Occipital lobe (tissue), 2 donors: ENCODE results near the gene P2RX6. TPM values are rescaled to one million over a fixed set of nuclear protein-coding genes. Genes with fewer than 3 reads are reported as not detected.

Source experiments
- DNase-seq: peaks from one replicate; lab custom pipeline; 2025; lab: John Stamatoyannopoulos, UW
- total RNA-seq: library from RNA; depleted of rRNA; stranded (reverse); fragments of >200 nt; gene quantifications from one replicate; pipeline ENCODE4 v1.2.3, GENCODE V29; 2014

The P2RX6 gene
- total RNA-seq, 1 donor from 2014 or later: not detected

DNA sequence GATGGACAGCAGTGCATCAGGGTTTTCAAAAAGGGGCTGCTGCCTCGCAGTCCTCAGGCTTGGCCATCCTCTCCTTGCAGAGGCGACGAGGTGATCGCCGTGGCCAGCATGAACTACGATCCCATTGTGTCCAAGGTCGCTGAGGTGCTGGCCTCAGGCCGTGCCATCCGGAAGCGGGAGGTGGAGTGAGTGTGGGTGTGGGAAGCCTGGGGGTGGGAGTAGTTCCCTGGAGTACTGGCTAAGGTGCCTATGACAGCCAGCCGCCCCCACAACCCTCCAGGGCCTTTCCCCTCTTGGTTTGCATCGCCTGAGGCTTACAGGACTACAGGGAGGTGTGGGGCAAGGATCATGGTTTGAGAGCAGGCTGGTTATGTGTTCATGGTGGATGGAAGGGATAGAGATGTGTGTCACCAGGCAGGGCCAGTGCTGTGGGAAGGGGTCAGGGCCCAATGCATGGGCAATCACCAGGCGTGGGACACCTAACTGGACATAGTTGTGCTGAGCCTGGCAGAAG is 35.0 kb upstream of the P2RX6 start:
- no peak for DNase-seq

DNA sequence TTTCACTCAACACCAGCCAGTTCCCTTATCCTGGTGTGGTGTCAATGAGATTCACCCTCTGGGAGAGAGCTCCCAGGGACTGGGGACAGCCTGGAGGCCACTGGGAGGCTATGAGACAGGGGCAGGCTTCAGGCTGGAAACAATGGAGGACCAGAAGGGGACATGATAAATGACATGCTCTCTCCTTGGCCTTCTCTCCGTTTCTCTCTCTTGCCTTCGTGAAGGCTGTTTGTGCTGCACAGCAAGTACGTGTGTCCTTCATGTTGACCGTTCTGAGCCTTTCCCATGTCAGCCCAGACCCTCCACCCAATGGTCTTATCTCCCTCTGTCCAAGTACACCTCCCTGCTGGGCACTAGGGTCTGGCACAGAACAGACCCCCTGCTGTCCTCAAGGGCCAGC is 34.4 kb upstream of the P2RX6 start:
- DNase-seq: no peak

DNA sequence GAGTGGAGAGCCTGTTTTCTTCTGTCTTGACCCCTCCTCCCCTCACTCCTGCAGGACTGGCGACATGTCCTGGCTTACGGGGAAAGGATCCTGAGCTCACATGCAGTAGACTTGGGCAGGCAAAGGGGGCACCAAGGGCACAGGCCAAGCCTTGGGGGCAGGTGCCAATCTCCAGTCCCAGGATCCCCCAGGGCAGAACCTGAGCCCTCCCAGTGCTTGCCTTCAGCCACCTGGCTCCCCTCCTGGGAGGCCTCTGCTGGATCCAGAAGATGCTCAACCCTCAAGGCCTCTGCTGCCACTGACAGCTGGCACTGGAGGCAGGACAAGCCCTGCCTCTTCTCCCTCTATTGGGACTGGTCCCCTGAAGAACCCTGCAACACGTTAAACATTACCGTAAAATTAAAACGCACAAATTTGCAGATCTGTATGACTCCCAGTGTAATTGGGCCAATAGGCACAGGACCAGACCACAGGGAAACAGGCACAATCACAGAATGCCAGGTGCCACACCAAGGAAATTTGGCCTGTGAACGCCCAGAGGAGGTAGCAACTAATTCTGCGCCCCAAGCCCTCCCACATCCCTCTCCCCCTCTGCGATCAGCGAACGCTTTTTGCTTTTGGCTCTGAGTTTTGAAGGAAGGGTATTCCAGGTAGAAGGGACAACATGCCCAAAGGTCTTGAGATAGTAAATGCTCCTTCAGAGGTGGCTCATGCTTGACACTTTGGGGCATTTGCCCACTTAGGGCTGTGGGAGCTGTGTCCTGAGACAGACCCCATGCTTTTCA is 33.8 kb upstream of the P2RX6 start:
- no peak for DNase-seq

DNA sequence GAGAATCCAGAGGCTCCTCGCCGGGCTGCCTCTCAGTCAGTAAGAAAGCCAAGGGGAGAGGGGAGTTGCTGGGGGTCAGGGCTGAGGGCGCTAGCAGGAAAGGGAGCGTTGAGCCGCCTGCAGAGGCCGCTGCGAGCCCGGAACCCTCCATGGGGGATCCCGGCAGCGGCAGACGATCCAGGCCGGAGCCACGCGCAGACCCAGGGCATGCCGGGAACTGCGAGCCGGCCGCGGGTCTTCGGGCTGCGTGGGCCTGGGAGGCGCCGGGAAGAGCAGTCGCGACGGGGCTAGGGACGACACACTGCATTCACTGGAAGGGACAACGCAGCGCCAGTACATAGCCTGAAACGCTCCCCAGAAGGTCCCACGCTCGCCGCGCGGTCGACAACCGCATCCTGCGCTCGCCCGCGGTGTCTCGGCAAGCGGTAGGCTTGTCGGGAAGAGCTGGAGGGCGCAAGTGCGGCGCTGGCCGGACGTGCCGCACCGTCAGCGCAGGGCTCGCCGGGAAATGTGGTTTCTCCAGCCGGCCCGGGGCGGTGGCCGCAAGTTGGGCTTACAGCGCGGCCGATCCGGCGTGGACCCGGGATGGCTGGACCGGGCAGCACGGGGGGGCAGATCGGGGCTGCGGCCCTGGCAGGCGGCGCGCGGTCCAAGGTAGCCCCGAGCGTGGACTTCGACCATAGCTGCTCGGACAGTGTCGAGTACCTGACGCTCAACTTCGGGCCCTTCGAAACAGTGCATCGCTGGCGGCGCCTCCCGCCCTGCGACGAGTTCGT is 33.0 kb upstream of the P2RX6 start, which contains the start of gene LZTR1:
Gene LZTR1 (plus strand): TSS at position 511 of the 776 bp plus-strand sequence. CDS start 75 bp downstream, at position 586.
- DNase-seq: peak; percentile 80

DNA sequence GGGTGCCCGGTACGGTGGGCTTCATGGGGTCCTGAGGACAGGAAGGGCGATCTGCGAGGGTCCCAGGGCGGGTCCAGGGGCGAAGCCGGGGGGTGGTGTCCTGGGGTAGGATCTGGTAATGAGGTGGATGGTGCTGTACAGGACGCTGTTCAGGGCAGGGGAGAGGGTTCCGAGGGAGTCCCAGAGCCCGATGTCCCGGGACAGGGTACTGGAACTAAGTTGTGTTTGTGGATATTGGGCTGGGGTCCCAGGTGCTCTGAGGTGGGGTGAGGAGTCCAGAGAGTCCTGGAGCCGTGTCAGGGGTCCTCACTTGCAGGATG is 32.4 kb upstream of the P2RX6 start:
- no peak for DNase-seq

DNA sequence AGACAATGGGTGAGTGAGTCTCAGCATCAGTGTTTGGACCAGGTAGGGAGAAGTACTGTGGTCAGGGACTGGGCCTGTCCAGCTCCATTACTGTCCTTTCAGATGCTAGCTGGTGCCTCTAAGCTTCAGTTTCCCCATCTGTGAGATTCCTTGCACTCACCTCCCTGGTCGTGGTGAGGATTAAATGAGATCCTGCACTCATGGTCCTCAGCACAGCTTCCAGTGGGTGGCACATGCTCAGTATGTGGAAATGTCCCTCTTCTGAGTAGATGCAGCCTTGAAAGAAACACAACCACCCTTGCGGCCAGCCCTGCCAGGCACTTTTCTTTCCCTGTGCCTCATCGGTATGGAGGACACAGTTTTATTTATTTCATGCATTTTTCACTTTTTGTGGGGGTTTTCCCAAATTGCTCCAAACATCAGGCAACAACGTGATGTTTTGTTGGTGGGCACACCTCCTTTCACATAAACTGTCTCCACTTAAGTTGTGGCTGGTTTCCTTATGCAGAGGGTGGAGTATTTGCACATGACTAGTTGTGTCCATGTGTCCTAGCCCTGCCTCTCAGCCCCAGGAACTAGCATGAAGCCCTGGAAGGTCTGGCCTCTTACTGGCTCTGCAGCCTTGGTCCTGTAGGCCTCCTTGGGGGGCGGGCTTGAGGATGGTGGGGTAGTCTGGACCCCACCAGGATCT is 31.7 kb upstream of the P2RX6 start:
- no peak for DNase-seq

DNA sequence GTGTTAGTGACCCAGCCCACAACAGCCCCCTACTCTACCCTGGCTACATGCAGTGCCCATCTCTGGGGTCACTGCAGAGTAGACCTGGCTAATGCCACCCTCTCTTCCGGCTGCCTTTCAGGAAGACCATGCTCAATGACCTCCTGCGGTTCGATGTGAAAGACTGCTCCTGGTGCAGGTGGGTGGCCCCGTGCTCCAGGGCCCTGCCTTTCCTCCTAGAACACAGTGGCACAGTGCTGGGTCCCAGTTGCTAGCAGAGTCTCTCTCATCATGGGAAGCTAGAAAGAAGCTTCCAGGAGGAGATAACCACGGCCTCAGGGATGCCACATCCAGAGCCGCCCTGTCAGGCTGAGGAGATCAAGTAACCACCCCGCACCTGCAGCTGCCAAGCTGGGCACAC is 29.2 kb upstream of the P2RX6 start:
- DNase-seq: no peak

DNA sequence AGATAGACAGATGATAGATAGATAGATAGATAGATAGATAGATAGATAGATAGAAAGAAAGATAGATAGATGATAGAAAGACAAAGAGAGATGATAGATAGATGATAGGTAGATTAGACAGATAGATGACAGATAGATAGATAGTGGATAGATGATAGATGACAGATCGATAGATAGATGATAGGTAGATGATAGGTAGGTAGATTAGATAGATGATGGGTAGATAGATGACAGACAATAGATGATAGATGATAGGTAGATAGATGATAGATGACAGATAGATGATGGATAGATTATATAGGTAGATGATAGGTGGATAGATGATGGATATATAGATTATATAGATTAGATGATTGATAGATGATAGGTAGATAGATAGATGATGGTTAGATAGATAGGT is 28.6 kb upstream of the P2RX6 start:
- no peak for DNase-seq

DNA sequence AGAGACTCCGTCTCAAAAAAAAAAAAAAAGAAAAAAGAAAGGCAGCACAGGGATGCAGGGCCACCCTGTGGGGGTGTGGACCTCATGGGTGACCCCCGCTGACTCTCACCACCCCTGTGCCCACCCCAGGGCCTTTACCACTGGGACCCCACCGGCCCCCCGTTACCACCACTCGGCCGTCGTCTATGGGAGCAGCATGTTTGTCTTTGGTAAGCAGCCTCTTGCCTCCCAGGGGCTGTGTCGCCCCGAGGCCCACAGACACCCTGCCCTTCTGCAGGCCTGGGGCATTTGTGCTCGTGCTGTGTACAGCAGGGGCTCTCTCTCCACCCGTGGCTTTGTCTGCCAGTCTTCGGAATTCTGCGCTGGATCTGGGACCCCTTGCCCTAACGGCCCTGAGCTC is 27.6 kb upstream of the P2RX6 start:
- DNase-seq: no peak

DNA sequence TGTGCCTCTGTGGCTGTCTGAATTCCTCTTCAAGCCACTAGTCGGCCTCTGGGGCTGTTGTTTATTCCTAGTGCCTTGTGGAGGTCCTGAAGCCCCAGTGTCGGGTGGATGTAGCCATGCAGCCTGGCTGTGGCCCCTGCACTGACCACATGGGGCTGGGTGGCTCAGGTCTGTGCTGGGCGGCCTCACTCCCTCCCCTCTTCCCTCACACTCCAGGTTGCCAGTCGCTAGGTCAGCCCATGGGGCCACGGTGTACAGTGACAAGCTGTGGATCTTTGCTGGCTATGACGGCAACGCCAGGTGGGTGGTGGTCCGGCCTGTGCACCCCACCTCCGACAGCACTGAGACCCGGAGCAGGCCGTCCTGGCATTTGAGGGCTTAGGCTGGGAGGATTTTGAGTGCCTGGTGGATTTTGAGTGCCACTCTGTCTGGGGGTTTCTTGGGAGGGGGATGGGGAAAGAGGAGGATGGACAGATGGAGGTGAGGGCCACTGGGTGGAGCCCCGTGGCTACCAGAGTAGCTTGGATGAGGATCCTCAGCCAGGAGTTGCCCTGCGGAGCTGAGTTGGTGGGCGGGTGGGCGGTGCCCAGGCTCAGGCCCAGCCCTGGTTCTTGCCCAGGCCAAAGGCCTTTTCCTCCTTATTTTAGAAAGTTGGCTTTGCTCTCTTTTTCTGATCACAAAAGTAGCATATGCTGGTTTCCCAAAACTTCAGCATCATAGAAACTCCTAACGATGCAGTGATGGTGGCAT is 26.2 kb upstream of the P2RX6 start:
- DNase-seq: no peak

DNA sequence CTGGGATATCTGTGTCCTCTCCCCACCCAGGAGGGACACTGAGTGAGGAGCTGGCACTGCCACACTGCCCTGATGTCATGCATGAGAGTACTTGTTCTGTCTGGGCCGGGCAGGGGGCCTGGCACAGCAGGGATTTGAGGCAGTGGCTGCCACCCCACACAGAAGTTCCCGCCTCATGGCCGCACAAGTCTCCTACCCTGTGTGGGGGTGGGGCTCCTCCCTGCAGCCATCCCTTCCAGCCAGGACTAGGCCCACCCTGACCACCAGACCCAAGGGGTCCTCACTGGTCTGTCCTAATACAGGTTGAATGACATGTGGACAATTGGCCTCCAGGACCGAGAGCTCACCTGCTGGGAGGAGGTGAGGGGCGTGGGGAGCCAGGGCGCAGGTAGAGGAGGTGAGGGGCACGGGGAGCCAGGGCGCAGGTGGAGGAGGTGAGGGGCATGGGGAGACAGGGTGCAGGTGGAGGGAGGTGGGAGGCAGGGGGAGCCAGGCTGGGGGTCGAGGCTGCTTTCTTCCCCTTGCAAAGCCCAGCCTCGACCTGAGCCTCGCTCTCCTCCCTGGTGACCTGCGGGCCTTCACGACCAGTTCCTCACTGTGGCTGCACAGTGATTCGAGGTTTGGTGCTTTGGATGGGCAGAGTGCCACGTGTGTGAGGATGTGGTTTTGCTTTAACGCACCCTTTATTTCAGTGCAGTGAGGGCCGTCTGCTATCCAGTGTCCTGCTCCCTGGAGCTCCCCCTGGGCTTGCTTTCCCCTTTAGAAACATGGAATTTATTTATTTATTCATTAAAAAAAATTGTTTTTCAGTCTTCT is 25.4 kb upstream of the P2RX6 start:
- no peak for DNase-seq

DNA sequence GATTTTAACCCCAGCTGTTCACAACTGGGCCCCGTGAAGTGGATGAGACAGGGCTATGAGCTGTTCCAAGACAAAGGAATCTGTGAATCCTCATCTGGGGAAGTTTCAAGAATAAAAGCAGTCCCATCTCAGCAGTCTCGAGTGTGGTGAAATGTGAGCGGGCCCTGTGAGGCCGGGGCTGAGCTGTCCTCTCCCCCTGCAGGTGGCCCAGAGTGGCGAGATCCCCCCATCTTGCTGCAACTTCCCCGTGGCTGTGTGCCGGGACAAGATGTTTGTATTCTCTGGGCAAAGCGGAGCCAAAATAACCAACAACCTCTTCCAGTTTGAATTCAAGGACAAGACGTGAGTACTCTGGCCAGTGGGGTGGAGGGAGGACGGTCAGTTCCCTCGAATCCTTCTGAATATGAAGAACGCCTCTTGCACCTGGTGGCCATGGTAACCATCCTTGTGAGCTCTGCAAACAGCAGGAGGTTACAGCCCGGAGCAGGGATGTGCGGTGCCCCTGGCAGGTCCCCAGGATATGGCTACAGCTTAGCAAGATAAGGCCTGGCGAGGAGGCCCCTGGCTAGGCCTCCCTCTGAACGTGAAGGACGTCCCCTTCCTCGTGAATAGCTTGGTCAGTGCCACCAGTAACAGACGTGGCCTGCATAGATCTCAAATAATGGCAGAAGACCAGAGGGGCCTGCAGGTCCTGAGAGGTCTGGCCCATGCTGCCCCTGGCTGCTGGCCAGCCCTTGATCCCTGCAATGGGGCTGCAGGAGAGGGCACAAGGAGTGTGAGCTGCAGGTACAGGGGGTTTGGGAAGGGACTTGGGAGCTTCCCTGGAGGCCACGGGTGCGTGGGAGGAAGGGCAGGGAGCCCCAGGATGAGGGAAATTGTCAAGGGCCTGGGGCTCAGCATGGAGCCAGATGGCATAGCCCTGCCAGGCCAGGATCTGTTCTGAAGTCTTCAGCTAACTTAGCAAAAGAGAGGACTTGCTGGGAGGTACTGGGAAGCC is 24.5 kb upstream of the P2RX6 start:
- no peak for DNase-seq

DNA sequence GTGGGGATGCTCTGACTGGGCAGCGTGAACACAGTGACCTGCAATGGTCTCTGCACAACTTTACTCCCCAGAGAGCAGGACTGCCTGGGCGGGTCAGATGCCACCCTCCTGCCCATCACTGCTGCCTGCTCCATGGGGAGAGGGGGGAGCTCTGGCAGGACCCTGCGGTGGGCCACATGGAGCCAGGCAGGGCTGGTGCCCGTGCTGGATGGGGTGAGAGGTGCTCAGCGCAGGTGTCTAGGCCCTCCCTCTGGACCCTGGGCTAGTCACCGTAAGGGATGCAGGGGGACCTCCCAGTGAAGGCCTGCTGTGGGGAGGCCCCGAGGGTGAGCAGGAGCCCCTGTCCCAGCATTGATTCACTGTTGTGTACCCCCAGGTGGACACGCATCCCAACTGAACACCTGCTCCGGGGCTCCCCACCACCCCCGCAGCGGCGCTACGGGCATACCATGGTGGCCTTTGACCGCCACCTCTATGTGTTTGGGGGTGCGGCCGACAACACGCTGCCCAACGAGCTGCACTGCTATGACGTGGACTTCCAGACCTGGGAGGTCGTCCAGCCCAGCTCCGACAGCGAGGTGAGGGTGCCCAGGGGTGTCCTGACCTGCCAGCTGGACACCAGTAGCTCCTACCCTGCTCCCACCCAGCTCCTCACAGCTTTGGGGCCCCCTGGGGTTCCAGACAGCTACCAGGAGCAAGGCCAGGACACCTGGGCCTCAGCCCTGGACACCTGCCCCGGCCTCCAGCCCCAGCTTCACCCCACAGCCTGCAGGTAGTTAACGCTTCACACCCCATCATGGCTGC is 23.5 kb upstream of the P2RX6 start:
- DNase-seq: no peak

DNA sequence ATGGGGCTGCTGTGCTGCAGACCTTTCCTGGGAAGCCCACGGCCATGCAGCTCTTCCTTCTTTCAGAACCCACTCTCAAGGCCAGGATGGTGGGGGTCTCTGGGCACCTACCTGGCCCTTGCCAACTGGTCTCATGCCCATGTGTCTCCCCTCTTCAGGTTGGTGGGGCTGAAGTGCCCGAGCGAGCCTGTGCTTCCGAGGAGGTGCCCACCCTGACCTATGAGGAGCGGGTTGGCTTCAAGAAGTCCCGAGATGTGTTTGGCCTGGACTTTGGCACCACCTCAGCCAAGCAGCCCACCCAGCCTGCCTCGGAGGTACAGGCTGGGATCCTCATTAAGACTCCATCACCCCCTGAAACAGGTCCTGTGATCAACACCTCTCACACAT is 22.9 kb upstream of the P2RX6 start:
- no peak for DNase-seq

DNA sequence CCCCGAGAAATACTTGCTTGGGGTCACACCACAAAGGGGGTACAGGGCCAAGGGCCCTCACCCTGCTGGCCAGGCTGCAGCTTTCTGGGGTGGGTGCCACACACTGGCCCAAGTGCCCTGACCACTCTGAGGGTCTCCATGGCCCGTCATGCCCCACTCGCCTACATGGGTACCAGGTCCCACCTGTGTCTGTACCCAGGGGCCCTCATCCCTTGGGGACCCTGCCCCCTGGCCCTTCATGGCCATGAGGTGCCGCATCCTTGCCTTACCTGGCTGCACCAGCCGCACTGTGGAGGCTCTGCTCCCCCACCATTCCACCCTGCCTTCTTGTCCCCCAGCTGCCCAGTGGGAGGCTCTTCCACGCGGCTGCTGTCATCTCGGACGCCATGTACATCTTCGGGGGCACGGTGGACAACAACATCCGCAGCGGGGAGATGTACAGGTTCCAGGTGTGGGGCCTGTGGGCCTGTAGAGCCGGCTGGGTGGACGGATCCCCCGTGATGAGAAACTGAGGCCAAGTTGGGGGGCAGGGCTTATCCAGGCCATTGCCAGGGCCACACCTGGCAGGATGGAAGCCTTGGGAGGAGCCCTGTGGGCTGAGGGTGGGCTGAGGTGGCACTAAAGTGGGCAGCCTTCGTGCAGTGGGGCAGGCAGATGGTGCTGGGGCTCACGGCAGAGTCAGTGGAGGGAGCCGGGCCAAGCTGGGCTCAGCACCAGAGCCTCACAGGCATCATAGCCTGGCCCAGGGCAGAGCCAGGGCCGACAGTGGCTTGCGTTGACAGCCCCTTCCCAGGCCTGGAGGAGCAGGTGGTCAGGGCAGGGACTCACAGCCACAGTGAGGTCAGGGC is 22.3 kb upstream of the P2RX6 start:
- no peak for DNase-seq

DNA sequence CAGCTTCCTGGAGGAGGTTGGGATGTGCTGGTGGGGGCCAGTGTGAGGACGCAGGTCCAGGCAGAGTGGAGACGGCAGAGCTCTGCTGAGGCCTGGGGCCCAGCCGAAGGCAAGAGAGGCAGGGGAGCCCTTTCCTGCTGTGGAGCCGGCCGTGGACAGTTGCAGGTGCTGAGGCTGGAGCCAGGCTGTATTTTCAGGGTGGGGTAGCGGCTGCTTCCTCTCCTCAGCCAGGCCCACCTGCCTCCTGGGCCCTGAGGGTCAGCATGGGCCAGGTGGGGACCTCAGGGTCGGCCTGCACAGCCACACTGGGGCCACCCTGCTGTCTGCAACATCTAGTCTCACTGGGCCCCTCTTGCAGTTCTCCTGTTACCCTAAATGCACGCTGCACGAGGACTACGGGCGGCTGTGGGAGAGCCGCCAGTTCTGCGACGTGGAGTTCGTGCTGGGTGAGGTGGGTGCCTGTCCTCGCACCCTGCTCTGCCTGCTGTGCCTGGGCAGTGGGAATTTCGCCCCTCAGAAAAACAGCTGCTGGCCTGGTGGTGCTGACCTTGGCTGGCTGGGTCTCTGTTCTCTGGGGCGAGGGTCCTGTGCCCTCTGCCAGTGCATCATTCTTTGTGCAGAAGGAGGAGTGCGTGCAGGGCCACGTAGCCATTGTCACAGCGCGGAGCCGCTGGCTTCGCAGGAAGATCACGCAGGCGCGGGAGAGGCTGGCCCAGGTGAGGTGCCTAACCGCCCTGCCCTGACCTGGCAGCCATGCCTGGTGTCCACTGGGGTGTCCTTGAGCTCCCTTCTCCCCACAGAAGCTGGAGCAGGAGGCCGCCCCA is 21.4 kb upstream of the P2RX6 start:
- no peak for DNase-seq
